ENCODE results near the gene SPTB. TPM values are rescaled to one million over a fixed set of nuclear protein-coding genes. Genes with fewer than 3 reads are reported as not detected.

Gene SPTB
- total and polyA plus RNA-seq, 10 of the 15 experiments (the other 5 are each of a cell fraction or from before 2014, with no cell fraction given): under 0.01 to 0.04 (median 0.02) TPM; not detected in 4

DNA sequence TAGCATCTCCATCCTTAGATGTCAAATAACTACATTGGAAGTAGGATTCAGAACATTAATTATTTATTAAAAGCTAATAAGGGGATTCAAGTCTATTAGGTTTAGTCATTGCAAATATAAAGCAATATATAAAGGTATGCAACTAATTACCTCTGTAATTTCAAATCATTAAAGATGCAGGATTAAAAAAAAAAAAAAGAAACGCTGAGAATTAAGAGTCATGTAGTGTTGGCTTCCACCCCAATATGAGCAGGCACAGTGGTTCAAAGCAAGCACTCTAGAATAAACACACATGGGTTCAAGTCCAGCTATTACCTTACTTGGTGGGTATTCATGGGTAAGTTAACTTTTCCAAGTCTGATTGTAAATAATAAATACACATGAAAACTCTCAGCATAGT, 10.9 kb downstream of the SPTB start:
- Histone ChIP-seq H3K27me3 (replicated peaks in 1 of 2; ENCODE audit: control insufficient read depth in 2 of 2, insufficient read depth in 2 of 2, low read length in 1 of 2) (peaks cover 0 to 5% of the 10 kb centered on the region in 2 experiments; a peak in 1 of 4 replicates), H4K20me1 (ENCODE audit: control insufficient read depth, insufficient read depth) (no peaks in the 10 kb centered on the region), H3K9ac (ENCODE audit: control insufficient read depth, insufficient read depth, low read length) (no peak overlapping the region), H3K4me1 (ENCODE audit: control insufficient read depth, insufficient read depth, low read length) (no peaks in the 10 kb centered on the region), H2AFZ (ENCODE audit: control insufficient read depth, low read depth, low read length) (no peak overlapping the region), H3K4me3 (no peak overlapping the region), H3K27ac (ENCODE audit: control insufficient read depth, insufficient read depth) (no peak overlapping the region), H3K4me2 (ENCODE audit: control insufficient read depth, insufficient read depth) (no peak overlapping the region), H3K79me2 (ENCODE audit: control insufficient read depth, insufficient read depth, low read length) (no peaks in the 10 kb centered on the region), H3K36me3 (ENCODE audit: control insufficient read depth in 2 of 2, insufficient read depth in 2 of 2, low read length in 1 of 2) (no peaks in the 10 kb centered on the region), H3K9me3 (replicated peaks; ENCODE audit: control insufficient read depth, insufficient read depth, low read length) (no peaks in the 10 kb centered on the region)
- no peak for TF ChIP-seq NR2F1 (conservative IDR thresholded peaks at IDR 0.05)
- no peak for TF ChIP-seq PML (IDR thresholded peaks at IDR 0.05; ENCODE audit: low read length)
- no peak for TF ChIP-seq HCFC1 (IDR thresholded peaks at IDR 0.05; ENCODE audit: low read length)
- TF ChIP-seq ZNF384 (IDR thresholded peaks at IDR 0.05; ENCODE audit: borderline replicate concordance, low read depth, low read length): no peak
- TF ChIP-seq MYC (IDR thresholded peaks at IDR 0.05; ENCODE audit: insufficient read depth, insufficient read length, insufficient replicate concordance, low read length, severe bottlenecking): no peak
- TF ChIP-seq, protein P1, sequence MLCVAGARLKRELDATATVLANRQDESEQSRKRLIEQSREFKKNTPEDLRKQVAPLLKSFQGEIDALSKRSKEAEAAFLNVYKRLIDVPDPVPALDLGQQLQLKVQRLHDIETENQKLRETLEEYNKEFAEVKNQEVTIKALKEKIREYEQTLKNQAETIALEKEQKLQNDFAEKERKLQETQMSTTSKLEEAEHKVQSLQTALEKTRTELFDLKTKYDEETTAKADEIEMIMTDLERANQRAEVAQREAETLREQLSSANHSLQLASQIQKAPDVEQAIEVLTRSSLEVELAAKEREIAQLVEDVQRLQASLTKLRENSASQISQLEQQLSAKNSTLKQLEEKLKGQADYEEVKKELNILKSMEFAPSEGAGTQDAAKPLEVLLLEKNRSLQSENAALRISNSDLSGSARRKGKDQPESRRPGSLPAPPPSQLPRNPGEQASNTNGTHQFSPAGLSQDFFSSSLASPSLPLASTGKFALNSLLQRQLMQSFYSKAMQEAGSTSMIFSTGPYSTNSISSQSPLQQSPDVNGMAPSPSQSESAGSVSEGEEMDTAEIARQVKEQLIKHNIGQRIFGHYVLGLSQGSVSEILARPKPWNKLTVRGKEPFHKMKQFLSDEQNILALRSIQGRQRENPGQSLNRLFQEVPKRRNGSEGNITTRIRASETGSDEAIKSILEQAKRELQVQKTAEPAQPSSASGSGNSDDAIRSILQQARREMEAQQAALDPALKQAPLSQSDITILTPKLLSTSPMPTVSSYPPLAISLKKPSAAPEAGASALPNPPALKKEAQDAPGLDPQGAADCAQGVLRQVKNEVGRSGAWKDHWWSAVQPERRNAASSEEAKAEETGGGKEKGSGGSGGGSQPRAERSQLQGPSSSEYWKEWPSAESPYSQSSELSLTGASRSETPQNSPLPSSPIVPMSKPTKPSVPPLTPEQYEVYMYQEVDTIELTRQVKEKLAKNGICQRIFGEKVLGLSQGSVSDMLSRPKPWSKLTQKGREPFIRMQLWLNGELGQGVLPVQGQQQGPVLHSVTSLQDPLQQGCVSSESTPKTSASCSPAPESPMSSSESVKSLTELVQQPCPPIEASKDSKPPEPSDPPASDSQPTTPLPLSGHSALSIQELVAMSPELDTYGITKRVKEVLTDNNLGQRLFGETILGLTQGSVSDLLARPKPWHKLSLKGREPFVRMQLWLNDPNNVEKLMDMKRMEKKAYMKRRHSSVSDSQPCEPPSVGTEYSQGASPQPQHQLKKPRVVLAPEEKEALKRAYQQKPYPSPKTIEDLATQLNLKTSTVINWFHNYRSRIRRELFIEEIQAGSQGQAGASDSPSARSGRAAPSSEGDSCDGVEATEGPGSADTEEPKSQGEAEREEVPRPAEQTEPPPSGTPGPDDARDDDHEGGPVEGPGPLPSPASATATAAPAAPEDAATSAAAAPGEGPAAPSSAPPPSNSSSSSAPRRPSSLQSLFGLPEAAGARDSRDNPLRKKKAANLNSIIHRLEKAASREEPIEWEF (IDR thresholded peaks at IDR 0.05; ENCODE audit: insufficient replicate concordance, low read depth, low read length): no peak
- TF ChIP-seq SREBF2 (IDR thresholded peaks at IDR 0.05; ENCODE audit: low read length): no peak
- TF ChIP-seq NR2C1 (IDR thresholded peaks at IDR 0.05): no peak
- no peak for TF ChIP-seq TCF12 (IDR thresholded peaks at IDR 0.05; ENCODE audit: low read depth, low read length)
- TF ChIP-seq, protein P2, sequence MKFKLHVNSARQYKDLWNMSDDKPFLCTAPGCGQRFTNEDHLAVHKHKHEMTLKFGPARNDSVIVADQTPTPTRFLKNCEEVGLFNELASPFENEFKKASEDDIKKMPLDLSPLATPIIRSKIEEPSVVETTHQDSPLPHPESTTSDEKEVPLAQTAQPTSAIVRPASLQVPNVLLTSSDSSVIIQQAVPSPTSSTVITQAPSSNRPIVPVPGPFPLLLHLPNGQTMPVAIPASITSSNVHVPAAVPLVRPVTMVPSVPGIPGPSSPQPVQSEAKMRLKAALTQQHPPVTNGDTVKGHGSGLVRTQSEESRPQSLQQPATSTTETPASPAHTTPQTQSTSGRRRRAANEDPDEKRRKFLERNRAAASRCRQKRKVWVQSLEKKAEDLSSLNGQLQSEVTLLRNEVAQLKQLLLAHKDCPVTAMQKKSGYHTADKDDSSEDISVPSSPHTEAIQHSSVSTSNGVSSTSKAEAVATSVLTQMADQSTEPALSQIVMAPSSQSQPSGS (IDR thresholded peaks at IDR 0.05; ENCODE audit: low read length): no peak
- no peak for TF ChIP-seq RUNX3 (IDR thresholded peaks at IDR 0.05; ENCODE audit: low read length)
- TF ChIP-seq ZNF217 (IDR thresholded peaks at IDR 0.05): no peak
- no peak for TF ChIP-seq NFIC (IDR thresholded peaks at IDR 0.05; ENCODE audit: low read depth, low read length)
- WGBS (ENCODE audit: insufficient coverage, insufficient replicate concordance, low lambda C conversion rate, missing lambda C conversion rate): 30% methylated on average over 1 of the region's 1 CpG
- ChIA-PET SMC1A (ENCODE audit: uncharacterized antibody, unreplicated experiment) (interaction anchor here (0.6 to 2.8 kb wide), 3 partner anchors 11 to 296 kb away, joined by 3 to 6 read pairs (median 3); no protein-coding TSS in a partner anchor), RAD21 (ENCODE audit: unreplicated experiment) (interaction anchor here (1.6 kb wide), 1 partner anchor 10 kb away, joined by 3 read pairs; no protein-coding TSS in a partner anchor), POLR2A (no interaction called here), CTCF (interaction anchor here (0.6 to 1.3 kb wide), 4 partner anchors 9 to 46 kb away, joined by 3 to 4 read pairs (median 4); no protein-coding TSS in a partner anchor)
- intact Hi-C loops (cut with micrococcal nuclease; ENCODE audit: unreplicated experiment) (no loop called here), in situ Hi-C loops (cut with MboI) (no loop called here)
- no peak for FAIRE-seq
- BruUV-seq (replicated peaks): no TSS peak
- no peak for DNase-seq (ENCODE audit: low read depth, low spot score)
- ATAC-seq: no peak
